Measurements from ENCODE around the gene PREX1.
"Not testable (repeated sequence)": the region's sequence is repeated elsewhere in the genome, so short reads cannot be mapped to it uniquely, and the experiment has no call there.

PREX1 gene

DNA sequence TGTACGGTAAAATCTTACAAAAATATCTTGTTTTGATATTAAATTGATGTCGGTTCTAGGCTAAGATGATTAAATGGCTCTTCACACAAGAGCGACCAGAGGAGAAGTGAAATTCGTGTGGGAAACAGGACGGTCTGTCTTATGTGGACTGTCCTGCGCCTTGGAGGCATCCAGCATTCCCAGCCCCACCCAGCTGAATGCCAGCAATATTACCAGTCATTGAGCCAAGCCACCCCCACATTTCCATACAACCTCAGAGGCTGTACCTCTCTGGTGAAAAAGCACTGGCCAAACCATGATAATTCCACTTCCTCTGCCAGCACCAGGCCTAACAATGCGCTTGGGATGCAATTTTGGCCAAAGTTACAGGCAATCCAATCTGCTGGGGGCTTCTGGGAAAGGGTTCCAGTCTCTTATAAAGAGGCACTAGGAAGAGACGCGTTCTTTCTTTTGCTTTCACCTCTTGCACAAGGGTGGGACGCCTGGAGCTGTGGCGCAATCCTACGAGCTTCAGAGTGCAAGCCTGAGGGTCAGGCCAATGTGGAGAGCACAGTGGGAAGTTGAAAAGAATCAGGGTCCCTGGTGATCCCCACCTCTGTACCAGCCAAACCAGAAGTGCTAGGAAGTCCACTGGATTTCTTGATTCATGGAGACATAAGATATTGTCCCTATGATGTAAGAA, 213.1 kb downstream of the PREX1 start:
- peak; percentile 18 for DNase-seq

DNA sequence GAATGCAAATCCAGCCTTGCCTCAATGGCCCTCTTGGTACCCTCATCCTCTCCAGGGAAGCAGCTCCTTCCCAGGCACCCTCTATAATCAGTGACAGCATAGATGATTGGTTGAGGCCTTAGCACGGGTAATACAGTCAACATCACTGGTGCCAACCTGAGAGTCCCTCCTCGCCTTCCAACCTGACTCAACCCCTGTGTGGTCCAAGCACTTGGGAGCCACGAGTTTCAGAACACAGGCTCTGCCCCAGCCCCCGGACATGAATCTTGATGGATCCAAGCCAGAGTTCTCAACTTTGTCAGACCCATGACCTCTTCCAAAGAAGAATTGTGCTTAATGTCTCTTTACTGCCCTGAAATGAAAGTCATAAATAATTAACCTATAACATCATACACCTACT, 213.9 kb downstream of the PREX1 start:
- no peak for DNase-seq

DNA sequence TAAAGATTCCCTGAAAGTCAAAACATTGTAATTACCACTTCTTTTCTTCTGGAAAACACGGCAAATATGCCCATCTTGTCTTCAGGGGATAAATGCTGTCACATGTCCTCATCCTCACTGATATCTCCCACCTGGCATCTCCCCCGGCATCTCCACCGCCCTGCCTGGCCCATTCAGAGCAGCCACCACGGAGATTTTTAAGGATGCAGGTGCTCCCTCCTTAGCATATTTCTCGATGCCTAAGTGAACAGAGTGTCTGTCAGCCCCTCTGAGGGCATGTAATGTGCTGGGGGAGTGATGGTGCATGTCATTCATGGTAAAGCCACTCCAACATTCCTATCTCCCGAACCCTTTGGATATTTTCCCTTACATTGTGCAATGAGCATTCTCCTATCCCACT, 215.5 kb downstream of the PREX1 start:
- no peak for DNase-seq

DNA sequence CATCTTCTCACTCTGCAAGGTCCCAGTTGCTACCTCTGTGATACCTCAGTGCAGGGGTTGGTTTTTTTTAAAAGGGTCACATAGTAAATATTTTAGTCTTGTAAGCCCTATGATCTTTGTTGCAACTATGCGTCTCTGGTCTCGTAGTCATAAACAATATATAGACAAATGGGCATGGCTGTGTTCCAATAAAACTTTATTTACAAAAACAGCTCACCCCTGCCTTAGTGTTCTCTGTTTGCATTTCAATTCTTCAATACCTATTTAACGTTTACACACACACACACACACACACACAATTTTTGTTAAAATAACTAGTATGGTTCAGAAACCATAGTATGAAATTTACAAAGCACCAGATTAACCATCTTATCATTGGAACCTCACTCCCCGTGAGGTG, 216.8 kb downstream of the PREX1 start:
- no peak for DNase-seq

DNA sequence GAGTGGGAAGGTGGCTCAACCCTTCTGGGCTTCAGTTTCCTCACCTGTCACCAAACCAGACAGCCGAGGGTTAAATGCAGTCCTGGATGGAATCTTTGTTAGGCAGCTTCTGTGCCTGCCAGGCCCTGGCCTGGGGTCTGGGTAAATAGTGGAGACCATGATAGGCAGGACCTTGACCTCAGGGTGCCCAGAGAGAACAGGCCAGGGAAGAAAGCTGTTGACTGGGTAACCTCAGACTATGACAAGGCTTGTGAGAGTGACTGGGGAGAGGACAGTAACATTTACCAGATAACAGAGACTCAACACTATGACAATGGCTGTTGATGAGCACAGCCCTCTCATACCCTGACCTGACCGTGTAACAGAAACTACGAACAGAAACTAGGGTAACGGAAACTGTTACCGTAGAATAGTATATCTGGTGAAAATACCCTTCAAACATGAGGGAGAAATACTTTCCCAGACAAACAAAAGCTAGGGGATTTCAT, 218.3 kb downstream of the PREX1 start:
- no peak for DNase-seq

DNA sequence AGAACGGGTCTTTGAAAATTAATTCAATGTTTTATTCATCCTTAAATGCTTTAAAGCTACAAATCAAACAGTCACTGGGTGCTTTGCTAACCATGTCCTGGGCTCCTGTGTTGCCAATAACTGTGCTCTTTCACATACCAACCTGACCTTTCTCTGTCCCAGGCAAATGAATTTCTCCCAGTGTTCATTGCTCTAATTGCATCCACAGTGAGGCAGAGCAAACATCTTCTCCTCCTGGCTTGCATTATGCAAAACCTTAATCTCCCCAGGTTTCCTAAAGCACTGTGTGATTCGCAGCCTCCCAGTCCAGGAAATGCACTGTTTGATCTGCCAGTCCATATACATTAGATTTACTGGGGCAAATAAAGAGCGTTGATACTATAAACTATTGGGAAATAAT, 219.0 kb downstream of the PREX1 start:
- no peak for DNase-seq

DNA sequence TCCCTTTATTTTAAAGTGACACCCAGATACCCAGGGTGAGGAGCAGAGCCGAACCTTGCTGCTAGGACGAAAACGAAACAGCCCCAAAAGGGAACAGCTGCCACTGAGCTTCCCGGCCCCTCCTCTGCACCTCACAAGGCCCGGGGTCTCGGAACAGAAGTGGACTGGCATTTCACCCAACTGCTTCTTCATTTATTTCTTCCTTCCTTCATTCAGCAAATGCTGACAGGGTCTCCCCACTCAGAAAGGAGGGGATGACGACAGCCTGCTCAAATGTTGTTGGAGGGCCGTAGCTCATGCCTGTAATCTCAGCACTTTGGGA, 220.3 kb downstream of the PREX1 start:
- DNase-seq: no peak

DNA sequence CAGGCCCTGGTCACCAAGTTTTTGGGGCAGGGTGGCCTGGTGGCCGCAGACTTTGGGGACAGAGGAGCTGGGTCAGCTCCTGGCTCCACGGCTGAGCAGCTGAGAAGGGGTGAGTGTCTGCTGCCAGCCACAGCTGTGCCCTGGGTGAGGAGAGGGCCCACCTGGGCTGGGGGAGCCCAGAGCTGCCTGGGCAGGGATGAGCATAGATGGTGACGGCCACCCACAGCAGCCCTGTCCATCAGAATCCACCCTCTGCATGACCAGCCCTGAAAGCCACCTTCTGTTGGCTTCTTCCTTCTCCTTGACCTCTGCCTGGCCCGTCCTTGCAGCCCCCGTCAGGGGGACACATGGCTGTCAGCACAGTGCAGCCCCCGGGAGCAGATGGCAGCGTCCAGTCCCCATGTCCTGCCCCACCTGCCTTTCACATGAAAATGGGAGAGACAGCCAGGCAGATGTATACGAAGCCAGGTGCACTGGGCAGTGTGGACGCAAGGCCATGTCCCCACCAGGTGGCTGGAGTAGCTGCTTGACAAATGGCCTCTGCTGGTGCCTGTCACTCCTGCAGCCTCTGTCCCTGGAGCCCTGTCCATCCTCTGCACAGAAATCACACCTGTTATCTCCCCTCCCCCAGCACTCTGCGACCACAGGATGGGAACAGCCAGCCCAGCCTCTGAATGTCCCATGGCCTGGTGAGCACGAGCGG, 220.8 kb downstream of the PREX1 start:
- DNase-seq: no peak

DNA sequence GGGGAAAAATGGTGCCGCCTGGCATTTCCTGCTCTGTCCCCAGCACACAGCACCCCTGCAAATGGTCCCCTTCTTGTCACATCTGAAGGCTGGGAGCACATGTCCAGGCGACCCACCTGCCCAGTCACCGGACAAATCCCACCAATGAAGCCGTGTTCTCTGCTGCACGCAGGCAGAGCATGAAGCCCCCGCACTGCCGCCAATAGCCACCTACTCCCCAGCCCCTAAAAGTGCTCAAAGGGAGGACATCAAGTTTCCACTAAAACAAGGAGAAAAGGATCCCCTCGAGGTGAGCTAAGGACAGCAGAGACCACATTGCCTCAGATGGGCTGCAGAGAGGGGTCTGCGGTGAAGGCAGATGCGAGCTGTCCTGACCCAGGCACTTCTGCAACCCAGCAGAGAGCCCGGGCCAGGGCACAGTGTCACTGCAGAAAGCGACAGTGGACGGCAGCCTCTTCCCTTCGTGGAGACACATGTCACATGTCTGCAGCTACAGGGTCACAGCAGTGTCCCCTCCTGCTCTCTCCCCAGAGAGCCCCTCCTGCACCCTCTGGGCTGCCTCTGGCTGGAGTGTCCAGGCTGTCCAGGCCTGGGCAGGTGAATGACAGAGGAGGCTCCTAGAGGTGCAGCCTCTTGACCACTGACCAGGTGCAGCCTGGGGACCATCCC, 221.5 kb downstream of the PREX1 start:
- no peak for DNase-seq

DNA sequence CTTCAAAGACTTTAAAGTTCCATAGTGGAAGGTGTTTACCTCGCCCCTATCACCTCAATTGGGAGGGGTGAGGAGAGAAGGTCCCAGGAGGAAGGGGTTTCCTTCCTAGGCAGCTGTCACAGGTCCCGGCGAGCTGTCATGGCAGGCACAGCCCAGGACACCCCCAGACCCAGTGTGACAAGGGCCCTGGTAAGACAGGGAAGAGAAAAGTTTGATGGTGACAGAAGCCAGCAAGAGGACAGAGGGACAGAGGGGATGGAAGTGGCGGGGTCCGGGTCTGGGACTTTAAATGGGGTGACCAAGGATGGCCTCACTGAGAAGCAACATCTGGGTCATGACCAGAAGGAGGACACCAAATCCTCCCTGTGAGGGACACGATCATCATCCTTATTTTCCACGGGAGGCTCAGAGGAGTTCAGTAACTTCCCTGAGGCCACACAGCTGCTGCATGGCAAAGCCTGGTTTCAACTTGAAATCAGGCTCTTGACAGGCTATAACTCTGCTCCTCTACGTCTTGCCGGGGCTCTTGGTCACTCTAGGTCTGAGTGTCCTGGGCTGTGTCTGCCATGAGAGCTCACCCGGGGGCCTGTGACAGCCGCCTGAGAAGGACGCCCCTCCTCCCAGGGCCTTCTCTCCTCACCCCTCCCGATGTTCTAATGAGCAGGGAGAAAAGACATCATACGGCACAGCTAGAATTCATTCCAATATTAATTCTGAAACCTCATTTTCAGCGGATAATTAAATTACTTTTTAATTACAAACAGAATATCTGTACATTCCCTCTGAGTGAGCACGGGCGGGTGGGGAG, 222.2 kb downstream of the PREX1 start:
- DNase-seq: no peak

DNA sequence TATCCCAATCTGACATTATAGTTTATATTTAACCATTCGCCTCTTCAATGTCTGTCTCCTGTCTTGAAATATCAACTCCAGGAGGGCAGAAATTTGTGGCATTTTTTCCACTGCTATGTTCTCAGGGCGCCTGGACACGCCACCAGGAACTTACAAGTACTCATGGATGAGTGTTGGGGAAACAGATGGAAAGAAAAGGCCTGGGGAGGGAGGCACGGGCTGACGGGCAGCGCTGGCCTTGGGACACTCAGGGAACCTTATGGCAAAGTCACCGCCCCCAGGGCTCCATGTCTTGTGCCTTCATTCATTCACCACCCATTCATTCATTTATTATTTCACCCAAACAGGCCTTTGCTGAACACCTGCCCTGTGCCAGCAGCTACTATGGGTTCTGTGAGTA, 222.9 kb downstream of the PREX1 start:
- no peak for DNase-seq

DNA sequence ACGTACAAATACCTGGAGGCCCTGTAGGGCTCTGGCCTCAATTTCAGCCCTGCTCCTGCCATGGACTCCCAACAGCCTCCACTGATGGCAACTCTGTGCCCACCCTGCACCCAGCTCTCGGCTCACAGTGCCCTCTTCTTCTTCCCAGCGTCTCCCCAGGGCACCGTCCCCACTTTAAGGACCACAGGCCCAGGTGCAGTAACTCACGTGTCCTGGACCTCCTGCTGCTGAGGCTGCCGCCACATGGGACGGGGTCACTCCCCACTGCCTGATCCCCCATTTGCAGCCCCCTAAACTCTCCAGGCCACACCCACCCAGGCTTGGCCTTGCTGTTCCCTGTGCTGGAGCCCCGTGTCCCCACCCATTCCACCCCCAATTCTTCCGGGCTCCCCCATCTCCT, 223.4 kb downstream of the PREX1 start:
- no peak for DNase-seq

DNA sequence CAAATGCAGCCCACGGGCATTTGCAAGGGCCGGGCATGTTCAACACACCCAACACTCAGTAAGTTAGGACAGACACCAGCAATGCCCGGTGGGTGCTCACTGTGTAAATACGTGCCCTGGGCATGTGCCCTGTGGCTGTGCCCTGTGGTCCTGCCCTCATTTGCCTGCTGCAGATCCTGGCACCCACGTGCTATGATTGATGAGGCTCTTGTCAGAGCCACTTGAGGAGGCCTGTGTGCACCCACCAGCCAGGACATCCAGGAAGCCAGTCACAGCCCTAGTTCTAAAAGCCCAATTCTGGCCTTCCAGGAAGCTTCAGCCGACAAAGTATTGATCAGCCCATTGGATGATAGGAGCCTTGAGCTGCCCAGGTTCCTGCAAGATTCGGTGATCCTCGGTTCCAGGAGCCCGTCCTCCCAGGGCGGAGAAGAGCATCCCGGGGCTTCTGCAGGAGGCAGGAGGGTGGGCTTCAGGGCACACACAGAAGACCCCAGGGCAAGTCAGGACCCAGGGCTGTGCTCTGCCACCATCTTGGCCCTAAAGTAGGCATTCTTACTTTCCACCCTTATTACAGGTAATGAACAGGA, 223.9 kb downstream of the PREX1 start:
- no peak for DNase-seq

DNA sequence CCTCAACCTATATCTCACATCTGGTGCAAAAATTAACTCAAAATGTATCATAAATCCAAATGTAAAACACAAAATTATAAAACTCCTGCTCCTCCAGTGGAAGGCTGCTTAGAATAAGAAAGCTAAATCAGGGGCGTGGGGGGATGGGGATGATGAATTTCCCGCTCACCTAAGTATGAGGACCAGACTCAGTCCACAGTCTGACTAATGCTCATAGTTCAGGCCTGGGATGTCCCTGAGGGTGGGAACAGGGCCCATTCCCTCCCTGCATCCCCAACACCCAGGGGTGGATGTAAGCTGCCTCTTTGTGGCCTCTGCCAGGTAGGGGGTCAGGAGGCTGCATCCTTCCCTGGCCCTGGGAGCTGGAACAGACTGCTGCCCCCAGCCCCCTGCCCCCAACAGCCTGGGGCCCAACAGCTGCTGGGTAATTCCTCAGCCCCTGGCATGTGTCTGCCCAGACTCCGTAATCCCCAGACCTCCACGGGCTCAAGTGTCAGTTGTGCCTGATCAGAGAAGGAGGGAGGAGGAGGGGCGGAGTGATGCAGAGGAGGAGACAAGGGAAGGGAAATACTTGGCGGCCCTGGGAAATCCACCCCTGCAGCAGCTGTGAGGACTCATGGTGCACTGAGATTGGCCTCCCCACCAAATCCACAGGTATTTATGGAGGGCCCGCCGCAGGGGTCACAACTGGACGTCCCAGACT, 224.5 kb downstream of the PREX1 start:
- DNase-seq: no peak

DNA sequence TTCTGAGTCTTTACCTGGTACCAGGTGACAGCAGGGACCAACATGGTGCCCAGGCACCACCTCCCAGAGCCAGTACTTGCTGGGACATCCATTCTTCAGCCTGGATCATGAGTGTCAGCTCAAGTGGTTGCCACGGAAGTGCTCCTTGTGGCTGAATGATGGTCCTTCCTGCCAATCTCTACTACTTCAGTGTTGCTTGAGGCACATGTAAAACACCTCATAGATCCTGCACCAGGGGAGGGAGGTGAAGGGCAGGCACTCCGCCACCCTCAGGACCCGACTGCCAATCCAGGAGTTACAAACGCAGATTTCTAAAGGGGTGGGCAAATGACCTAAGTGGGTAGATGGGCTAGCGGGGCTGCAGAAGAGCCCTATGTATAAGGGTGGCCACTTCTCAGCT, 226.0 kb downstream of the PREX1 start:
- no peak for DNase-seq

DNA sequence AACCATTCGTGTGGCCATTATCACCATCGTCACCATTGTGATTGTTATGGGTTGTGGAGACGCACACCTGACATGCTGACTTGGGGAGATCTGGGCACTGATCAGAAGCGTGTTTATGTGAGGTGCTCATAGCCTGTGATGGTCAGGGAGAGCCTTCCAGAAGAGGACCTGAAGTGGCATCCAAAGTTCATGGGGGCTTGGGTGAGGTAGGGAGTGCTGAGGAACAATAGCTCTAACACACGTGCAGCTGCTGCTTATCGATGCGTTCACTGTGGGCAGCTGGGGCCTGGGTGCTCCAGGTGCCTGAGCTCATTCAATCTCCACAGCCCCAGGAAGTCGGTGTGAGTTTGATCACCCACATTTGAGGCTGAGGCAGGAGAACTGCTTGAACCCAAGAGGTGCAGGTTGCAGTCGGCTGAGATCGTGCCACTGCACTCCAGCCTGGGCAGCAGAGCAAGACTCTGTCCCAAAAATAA, 227.3 kb downstream of the PREX1 start:
- no peak for DNase-seq

DNA sequence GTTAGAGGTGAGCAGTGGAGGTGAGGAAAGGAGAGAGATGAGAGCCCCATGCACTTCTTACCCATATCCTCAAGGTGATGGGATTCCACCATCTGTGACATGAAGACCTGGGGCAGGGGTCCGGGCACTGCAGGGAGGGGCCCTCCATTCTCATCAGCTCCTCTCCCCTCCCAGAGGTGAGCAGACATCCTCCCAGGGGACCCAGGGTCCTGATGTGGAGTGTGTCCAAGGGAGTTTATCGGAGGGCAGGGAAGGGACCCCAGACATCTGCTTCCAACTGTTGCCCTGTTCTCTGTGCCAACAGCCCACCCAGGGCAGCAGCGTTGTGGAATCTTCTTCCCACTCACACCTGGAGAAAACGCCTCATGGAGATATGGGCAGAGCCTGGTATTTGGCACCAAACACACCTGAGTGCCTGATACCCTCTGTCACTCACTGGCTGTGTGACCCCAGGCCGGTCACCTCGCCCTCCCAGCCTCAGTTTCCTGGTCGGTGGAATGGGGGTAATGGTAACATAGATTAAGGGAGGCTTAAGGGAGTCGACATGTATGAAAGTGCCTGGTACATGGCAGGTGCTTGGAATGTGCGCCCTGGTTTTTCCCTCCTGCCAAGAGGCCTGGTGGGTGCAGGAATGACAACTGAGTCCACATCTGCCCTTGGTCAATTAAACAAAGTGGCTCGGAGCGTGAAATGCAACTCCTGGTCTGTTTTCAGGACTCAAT, 227.9 kb downstream of the PREX1 start:
- DNase-seq: no peak

DNA sequence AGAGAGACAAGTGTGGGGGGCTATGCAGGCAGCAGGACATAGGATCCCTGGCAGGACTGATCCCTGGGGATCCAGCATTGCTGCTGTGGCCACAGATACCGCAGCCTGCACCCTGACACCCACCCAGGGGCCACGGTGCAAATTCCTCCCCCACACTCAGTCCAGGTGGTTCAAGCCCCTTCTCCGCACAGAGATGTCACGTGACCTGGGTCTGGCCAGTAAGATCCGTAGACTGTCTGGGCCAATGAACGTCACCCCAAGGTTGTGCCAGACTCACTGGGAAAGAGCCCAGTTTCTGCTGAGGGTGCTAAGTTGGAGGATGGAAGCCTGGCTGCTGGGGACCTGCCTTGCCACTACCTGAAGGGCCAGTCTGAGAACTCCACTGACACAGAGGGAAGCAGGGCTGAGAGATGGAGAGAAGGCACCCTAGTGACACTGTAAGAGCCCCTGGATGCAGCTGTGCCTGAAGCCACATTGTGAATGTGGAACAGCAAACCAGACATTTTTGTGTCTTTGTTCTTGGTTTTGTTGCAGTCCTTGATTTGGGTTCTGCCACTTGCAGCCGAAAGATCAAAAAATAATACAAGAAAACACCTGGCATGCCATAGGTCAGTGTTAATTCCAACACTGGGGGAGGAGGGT, 228.6 kb downstream of the PREX1 start:
- no peak for DNase-seq

DNA sequence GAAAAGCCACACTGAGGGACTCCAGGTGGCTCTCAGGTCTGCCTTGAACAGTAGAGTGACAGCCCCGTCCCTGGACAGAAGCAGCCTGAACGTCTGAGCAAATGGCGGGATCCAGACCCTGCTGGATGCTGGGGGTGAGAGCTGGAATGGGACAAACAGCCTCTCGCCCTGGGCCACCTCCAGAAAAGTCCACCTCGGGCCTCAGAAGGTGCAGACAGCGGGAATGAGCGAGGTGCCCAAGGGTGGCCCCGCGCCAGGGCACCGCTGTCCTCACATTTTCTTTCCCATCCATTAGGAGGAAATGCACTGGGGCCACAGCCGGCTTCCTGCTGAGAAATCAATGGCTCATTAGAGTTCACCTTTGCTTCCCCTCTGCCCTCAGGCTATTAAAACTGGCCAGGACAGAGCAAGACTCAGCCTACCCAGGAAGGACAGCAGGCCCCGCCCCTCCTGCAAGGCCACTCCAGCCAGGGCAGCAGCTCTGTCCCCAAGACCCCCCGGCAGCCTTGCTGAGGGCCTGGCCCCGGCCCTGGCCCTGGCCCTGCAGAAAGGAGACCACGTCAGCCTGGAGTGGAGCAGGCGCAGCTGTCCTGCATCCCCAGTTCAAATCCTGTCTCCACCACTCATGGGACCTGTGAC, 229.4 kb downstream of the PREX1 start:
- not testable (repeated sequence) for DNase-seq

DNA sequence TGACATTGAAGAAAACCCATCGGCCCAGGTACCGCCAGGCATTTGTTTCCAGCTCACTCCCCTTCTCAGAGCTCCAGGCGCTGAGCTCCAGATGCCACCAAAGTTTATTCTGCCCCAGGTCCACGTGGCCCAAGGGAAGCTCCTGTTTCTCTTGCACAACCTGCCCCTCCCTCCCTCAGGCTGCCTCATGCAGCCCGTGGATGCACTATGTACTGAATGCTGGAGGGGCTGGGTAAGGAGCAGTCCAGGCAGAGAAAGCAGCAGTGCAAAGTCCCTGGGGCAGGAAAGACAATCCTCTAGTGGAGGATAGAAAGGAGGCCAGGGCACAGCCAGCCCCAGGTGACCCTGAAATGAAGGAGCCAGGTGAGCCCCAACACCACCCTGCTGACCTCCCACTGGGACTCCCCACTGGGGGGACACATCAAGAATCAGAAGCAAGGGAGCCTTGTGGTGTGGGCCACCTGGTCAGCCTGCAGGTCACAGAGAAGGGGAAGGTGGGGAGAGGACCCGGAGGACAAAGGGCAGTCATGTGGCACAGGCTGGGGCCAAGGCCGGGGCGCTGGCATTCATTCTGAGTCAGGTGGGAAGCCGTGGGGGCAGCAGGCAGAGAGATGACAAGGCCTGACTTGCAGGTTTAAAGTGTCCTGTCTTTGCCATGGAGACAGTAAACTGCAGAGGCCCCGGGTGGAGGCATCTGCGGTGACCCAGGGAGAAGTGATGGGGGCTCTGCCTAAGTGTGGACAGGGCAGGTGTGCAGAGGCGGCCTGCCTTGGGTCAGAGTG, 230.1 kb downstream of the PREX1 start:
- no peak for DNase-seq
